PFSK-1 (cell line): ENCODE measurements around the gene CARMIL1.

Source experiments
- FOXP2 ChIP-seq: optimal IDR thresholded peaks from 2 replicates; pipeline ENCODE3; 2011; ENCODE audit warnings: borderline replicate concordance, control low read depth, inconsistent platforms; ENCODE audit not compliant: insufficient read depth; ENCODE audit errors: extremely low read length, extremely low read depth
- POLR2AphosphoS5 ChIP-seq: IDR thresholded peaks from 2 replicates; pipeline ENCODE4 v1.6.1; 2012; ENCODE audit warnings: low read depth, mild to moderate bottlenecking, control low read depth, low read length, moderate library complexity
- REST ChIP-seq, 2 experiments: IDR thresholded peaks; 2 replicates each; pipeline versions ENCODE4 v1.6.1 to v1.8.0; 2011 to 2012; ENCODE audit warnings: low read depth in 2 of 2, low read length in 2 of 2, control low read depth in 1 of 2, inconsistent platforms in 1 of 2, mild to moderate bottlenecking in 1 of 2, moderate library complexity in 1 of 2; ENCODE audit not compliant: insufficient read depth in 1 of 2
- SIN3A ChIP-seq: IDR thresholded peaks from 2 replicates; pipeline ENCODE4 v1.6.1; 2012; ENCODE audit warnings: mild to moderate bottlenecking, low read length, moderate library complexity, borderline replicate concordance; ENCODE audit not compliant: insufficient read depth
- TAF1 ChIP-seq: IDR thresholded peaks from 2 replicates; pipeline ENCODE4 v1.6.1; 2012; ENCODE audit warnings: low read length, control low read depth, borderline replicate concordance; ENCODE audit not compliant: insufficient read depth

- TF ChIP-seq REST (IDR thresholded peaks at IDR 0.05; ENCODE audit: insufficient read depth in 1 of 2, low read depth in 2 of 2, low read length in 2 of 2): no peak
- TF ChIP-seq SIN3A: no peak
- TF ChIP-seq TAF1: no peak
- TF ChIP-seq POLR2AphosphoS5: no peak
- no peak for TF ChIP-seq FOXP2
Observed at GRCh38 chr6:25472306-25472705, 193.1 kb downstream of the CARMIL1 start.
